Gastrocnemius medialis (tissue), 4 donors: ENCODE results near the gene RASAL2. TPM values are rescaled to one million over a fixed set of nuclear protein-coding genes. Genes with fewer than 3 reads are reported as not detected.

Experiments
- ATAC-seq, 2 donors: fragments of 150-250 bp; one replicate each; pipeline ENCODE4 v1.9.1; 2016
- DNase-seq, 2 donors: peaks; one replicate each; pipeline ENCODE4 v3.0.0-alpha.2; 2019
- H3K27ac ChIP-seq, 4 donors: fragments of 200-600 bp; sonication (generic); 1 replicate in 1 of 4; 2 replicates in 3 of 4; pipeline ENCODE4 v1.5.1; 2016 to 2018; ENCODE audit warnings: mild to moderate bottlenecking in 2 of 4, moderate library complexity in 1 of 4
- H3K27me3 ChIP-seq, 3 donors: fragments of 200-600 bp; sonication (generic) in 2 of 3; 1 replicate in 1 of 3; 2 replicates in 2 of 3; pipeline versions ENCODE4 v1.5.1 to v1.6.0; 2016 to 2019; ENCODE audit warnings: mild to moderate bottlenecking in 1 of 3, moderate library complexity in 1 of 3
- H3K36me3 ChIP-seq, 2 donors: fragments of 200-600 bp; sonication (generic) in 1 of 2; one replicate each; pipeline ENCODE4 v1.5.1; 2017 to 2018
- H3K4me1 ChIP-seq, 2 donors: fragments of 200-600 bp; sonication (generic) in 1 of 2; one replicate each; pipeline ENCODE4 v1.5.1; 2016 to 2017; ENCODE audit warnings: mild to moderate bottlenecking in 2 of 2
- H3K4me3 ChIP-seq, 4 donors: fragments of 200-600 bp; sonication (generic) in 3 of 4; 1 replicate in 1 of 4; 2 replicates in 3 of 4; pipeline ENCODE4 v1.5.1; 2016 to 2019; ENCODE audit warnings: mild to moderate bottlenecking in 2 of 4
- H3K9me3 ChIP-seq, 3 donors: fragments of 200-600 bp; sonication (generic) in 2 of 3; 1 replicate in 1 of 3; 2 replicates in 2 of 3; pipeline ENCODE4 v1.5.1; 2016 to 2019
- POLR2A ChIP-seq, 2 donors: fragments of 450-650 bp; IDR thresholded peaks; one replicate each; pipeline ENCODE4 v1.6.1; 2017; ENCODE audit warnings: antibody characterized with exemption in 2 of 2, mild to moderate bottlenecking in 2 of 2, moderate library complexity in 2 of 2
- in situ Hi-C, 4 donors: fragments of 200-750 bp; cut with MboI; loops; one replicate each; pipeline versions ENCODE4 v1.15.0 to v1.8.0; 2017; ENCODE audit warnings: low sequenced_read_pairs in 4 of 4
- intact Hi-C: fragments of 100-400 bp; cut with DNase I; formaldehyde crosslinking; loops from one replicate; pipeline ENCODE4 v1.15.1; 2023; ENCODE audit warnings: low total_unique reads
- total RNA-seq, 4 donors: library from RNA; depleted of rRNA; stranded (reverse); fragments of >200 nt; gene quantifications; one replicate each; pipeline versions ENCODE4 v1.1.0 to v1.2.3, GENCODE V29; 2016
- TF ChIP-seq, protein P1 (sequence below), 5 experiments: fragments of 450-650 bp in 3 of 5; fragments of 200-600 bp in 2 of 5; sonication (generic) in 2 of 5; IDR thresholded peaks in 4 of 5; conservative IDR thresholded peaks in 1 of 5; 1 replicate in 4 of 5; 2 replicates in 1 of 5; pipeline ENCODE4 v1.5.1; 2016 to 2019; ENCODE audit warnings: antibody characterized with exemption in 5 of 5, mild to moderate bottlenecking in 3 of 5, moderate library complexity in 3 of 5

RASAL2 gene
- total RNA-seq, 4 donors from 2014 or later, result 7.6 to 13.4 (median 8.8) TPM

DNA sequence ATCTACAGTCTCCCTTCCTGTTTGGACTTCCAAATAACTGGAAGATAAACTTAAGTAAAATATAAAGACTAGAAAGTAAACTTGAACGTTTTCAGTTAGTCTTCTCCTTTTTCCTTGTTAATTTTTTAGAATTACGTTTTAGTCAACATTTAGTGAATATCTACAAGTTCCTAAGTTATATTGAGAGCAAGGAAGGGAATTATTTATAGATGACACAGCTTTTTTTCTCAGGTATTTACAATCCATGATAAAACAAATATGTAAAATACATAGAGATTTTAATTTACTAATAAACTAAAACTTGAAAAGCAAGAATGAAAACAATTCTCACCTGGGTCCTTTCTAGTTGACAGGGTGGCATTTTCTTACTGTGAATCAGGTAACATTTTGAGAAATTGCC is 313.3 kb downstream of the RASAL2 start:
- in situ Hi-C loops, result no loop called here
- Histone ChIP-seq H3K27ac (no peak overlapping the region), H3K9me3 (no peaks in the 10 kb centered on the region), H3K4me1 (no peaks in the 10 kb centered on the region), H3K27me3 (no peaks in the 10 kb centered on the region), H3K36me3 (no peaks in the 10 kb centered on the region), H3K4me3 (no peak overlapping the region)
- ATAC-seq, result no peak
- intact Hi-C loops, result no loop called here
- TF ChIP-seq, protein P1, sequence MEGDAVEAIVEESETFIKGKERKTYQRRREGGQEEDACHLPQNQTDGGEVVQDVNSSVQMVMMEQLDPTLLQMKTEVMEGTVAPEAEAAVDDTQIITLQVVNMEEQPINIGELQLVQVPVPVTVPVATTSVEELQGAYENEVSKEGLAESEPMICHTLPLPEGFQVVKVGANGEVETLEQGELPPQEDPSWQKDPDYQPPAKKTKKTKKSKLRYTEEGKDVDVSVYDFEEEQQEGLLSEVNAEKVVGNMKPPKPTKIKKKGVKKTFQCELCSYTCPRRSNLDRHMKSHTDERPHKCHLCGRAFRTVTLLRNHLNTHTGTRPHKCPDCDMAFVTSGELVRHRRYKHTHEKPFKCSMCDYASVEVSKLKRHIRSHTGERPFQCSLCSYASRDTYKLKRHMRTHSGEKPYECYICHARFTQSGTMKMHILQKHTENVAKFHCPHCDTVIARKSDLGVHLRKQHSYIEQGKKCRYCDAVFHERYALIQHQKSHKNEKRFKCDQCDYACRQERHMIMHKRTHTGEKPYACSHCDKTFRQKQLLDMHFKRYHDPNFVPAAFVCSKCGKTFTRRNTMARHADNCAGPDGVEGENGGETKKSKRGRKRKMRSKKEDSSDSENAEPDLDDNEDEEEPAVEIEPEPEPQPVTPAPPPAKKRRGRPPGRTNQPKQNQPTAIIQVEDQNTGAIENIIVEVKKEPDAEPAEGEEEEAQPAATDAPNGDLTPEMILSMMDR (IDR thresholded peaks at IDR 0.05 in 4 of 5, conservative IDR thresholded peaks at IDR 0.05 in 1 of 5), result no peak
- TF ChIP-seq POLR2A (IDR thresholded peaks at IDR 0.05), result no peak
- no peak for DNase-seq

DNA sequence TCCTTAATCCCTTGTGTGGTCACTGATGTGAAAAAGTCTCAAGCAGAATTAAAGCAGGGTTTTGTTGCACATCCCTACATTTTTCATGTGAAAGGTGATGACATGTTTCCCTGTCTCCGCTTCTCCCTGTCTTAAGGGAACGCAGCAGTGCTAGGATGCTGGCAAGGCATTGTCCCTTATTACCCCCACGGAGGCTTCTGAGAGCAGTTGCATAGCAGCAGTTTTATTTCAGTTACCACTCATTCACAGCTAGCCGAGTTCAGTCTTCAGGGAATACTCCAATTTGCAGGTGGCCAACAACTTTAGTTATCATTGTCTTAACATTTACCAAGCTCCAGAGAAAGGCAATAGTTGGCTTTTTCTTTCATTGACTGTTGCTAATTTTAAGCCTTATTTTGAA is 313.8 kb downstream of the RASAL2 start:
- ATAC-seq (no peak), DNase-seq (no peak)
- in situ Hi-C loops (no loop called here), intact Hi-C loops (no loop called here)
- no peaks in the 10 kb centered on the region for H3K4me1 ChIP-seq
- H3K4me3 ChIP-seq, result no peak overlapping the region
- H3K9me3 ChIP-seq, result no peaks in the 10 kb centered on the region
- H3K27ac ChIP-seq, result no peak overlapping the region
- no peak for TF ChIP-seq POLR2A (IDR thresholded peaks at IDR 0.05)
- TF ChIP-seq, protein P1 (IDR thresholded peaks at IDR 0.05 in 4 of 5, conservative IDR thresholded peaks at IDR 0.05 in 1 of 5), result no peak
- no peaks in the 10 kb centered on the region for H3K27me3 ChIP-seq
- no peaks in the 10 kb centered on the region for H3K36me3 ChIP-seq

DNA sequence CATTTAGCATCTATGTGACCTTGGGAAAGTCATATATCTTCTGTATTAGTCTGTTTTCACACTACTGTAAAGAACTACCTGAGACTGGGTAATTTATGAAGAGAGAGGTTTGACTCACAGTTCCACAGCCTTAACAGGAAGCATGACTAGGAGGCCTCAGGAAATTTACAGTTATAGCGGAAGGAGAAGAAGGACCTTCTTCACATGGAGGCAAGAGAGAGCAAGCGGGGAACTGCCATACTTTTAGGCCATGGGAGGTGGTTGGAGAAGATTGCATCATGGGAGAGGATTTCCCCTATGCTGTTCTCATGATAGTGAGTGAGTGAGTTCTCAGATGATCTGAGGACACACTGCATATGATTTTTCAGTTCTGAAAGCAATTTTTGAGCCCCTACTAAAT is 315.0 kb downstream of the RASAL2 start:
- intact Hi-C loops, result no loop called here
- in situ Hi-C loops, result no loop called here

DNA sequence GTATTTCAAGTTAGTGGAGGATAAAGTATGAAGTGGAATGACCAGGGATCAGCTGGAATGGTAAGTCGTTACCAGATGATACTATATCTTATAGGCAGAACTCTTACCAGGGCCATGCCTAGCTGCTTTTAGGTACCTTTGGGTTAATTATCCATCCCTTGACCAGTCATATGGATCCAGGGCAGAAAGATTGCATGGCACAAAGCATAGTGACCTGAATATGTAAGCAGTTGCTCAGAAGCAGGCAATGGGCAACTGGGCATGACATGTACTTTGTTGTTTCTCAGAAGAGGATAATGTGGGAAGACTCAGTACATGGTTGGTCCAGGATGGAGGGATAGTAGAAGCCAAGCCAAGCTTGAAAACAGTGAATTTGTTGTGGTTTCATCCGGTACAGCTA is 315.6 kb downstream of the RASAL2 start:
- no peak for ATAC-seq
- no peak overlapping the region for H3K4me3 ChIP-seq
- no peak for TF ChIP-seq POLR2A (IDR thresholded peaks at IDR 0.05)
- TF ChIP-seq, protein P1 (IDR thresholded peaks at IDR 0.05 in 4 of 5, conservative IDR thresholded peaks at IDR 0.05 in 1 of 5), result no peak
- H3K9me3 ChIP-seq, result no peaks in the 10 kb centered on the region
- in situ Hi-C loops, result no loop called here
- no peak overlapping the region for H3K27ac ChIP-seq
- H3K36me3 ChIP-seq, result no peaks in the 10 kb centered on the region
- no peak for DNase-seq
- intact Hi-C loops, result no loop called here
- H3K27me3 ChIP-seq, result no peaks in the 10 kb centered on the region
- no peaks in the 10 kb centered on the region for H3K4me1 ChIP-seq

More for the DNA sequence above, 315.0 kb downstream of the RASAL2 start:
- H3K4me1 ChIP-seq, result no peaks in the 10 kb centered on the region
- DNase-seq, result no peak
- H3K4me3 ChIP-seq, result no peak overlapping the region
- no peaks in the 10 kb centered on the region for H3K9me3 ChIP-seq
- H3K27ac ChIP-seq, result no peak overlapping the region
- no peak for TF ChIP-seq POLR2A (IDR thresholded peaks at IDR 0.05)
- TF ChIP-seq, protein P1 (IDR thresholded peaks at IDR 0.05 in 4 of 5, conservative IDR thresholded peaks at IDR 0.05 in 1 of 5), result no peak
- ATAC-seq, result no peak
- no peaks in the 10 kb centered on the region for H3K27me3 ChIP-seq
- H3K36me3 ChIP-seq, result no peaks in the 10 kb centered on the region

DNA sequence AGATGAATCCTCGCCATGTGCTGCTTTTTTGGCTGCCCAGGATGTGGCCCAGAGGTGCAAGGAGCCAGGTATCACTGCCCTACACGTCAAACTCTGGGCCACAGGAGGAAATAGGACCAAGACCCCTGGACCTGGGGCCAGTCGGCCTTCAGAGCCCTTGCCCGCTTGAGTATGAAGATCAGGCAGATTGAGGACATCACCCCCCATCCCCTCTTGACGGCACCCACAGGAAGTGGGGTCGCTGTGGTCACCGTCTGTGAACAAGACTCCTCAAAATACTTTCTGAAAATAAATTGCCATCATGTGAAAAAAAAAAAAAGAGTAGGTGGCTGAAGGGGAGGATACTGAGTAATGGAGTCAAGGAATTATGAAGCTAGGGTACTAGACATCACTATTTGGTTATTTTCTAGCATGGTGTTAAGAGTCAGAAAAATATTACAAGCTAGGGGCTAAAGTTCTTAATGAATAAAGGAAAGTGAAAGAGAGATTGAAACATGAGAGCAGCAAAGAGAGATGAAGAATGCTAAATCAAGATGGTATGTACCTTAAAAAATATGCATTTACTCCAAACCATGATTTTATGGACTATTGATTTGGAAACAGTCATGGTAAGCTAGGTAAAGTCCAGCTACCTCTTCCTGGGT is 318.0 kb downstream of the RASAL2 start:
- H3K36me3 ChIP-seq, result no peaks in the 10 kb centered on the region
- H3K27me3 ChIP-seq, result no peaks in the 10 kb centered on the region
- no peaks in the 10 kb centered on the region for H3K9me3 ChIP-seq
- no peak for TF ChIP-seq POLR2A (IDR thresholded peaks at IDR 0.05)
- TF ChIP-seq, protein P1 (IDR thresholded peaks at IDR 0.05 in 4 of 5, conservative IDR thresholded peaks at IDR 0.05 in 1 of 5), result no peak
- ATAC-seq, result no peak
- H3K4me3 ChIP-seq, result no peak overlapping the region
- intact Hi-C loops, result no loop called here
- no peak overlapping the region for H3K27ac ChIP-seq
- no peak for DNase-seq
- no peaks in the 10 kb centered on the region for H3K4me1 ChIP-seq
- in situ Hi-C loops, result no loop called here
